ENCODE data around the gene BRSK1. TPM values are rescaled to one million over a fixed set of nuclear protein-coding genes. Genes with fewer than 3 reads are reported as not detected.
A peak's percentile ranks its signal among the peaks of the same experiment; 100 is the strongest.

The BRSK1 gene
- total and polyA plus RNA-seq, 2 of the 8 experiments (the other 6 are each of a cell fraction or from before 2014, with no cell fraction given): 27.6 to 32.7 TPM

GRCh38 chr19:55304279-55304978 lies 20.6 kb downstream of the BRSK1 start (continued):
- TF ChIP-seq CHD7 (IDR thresholded peaks at IDR 0.05; ENCODE audit: insufficient replicate concordance, low read length) (no peak), KDM4A (IDR thresholded peaks at IDR 0.05; ENCODE audit: low read depth, low read length, severe bottlenecking) (no peak), MAFK (IDR thresholded peaks at IDR 0.05; ENCODE audit: low read depth, low read length) (no peak), TCF12 (IDR thresholded peaks at IDR 0.05; ENCODE audit: low read depth, low read length) (no peak), BACH1 (IDR thresholded peaks at IDR 0.05; ENCODE audit: low read length) (no peak), SP4 (IDR thresholded peaks at IDR 0.05; ENCODE audit: low read length) (no peak), ATF3 (IDR thresholded peaks at IDR 0.05; ENCODE audit: insufficient read depth, low read depth, low read length) (0 out of 2 replicates have a peak, but pooled peaks have one; percentile 15), KDM5A (IDR thresholded peaks at IDR 0.05; ENCODE audit: low read length) (no peak), PHF8 (conservative IDR thresholded peaks at IDR 0.05; ENCODE audit: low read depth, low read length) (no peak), SIX5 (IDR thresholded peaks at IDR 0.05; ENCODE audit: low read depth, low read length) (peak; percentile 96)
